ENCODE data around the gene TNS1. TPM values are rescaled to one million over a fixed set of nuclear protein-coding genes. Genes with fewer than 3 reads are reported as not detected.

The TNS1 gene
- total RNA-seq, 1 donor from 2014 or later: 11.6 TPM

DNA sequence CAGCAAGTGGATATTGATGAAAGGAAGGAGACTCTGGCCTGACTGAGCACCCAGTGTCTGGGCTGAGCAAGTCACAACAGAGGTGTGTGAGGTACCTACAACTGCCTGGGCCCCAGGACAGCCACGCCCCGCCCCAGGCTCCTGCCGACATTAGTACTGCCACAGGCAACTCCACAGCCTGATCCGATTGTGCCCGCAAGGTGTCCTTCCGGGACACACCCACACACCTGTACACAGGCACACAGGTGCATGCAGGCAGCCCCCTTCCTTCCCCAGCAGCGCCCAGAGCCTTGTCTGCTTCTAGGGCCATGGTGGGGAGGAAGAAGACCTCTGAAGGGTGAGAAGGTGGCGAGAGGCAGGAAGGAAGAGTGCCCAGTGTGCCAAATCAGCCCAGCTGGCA lies 83.6 kb downstream of the TNS1 start:
- Mint-ChIP-seq H3K4me3 (ENCODE audit: unreplicated experiment) (no peak overlapping the region), H3K27me3 (ENCODE audit: unreplicated experiment) (peaks cover 14% of the 10 kb centered on the region), H3K36me3 (ENCODE audit: low read depth, unreplicated experiment) (peaks cover 2% of the 10 kb centered on the region), H3K4me1 (ENCODE audit: unreplicated experiment) (peaks cover 40% of the 10 kb centered on the region), H3K9me3 (ENCODE audit: unreplicated experiment) (no peaks in the 10 kb centered on the region), H3K27ac (ENCODE audit: unreplicated experiment) (no peak overlapping the region)
- DNase-seq (ENCODE audit: low spot score): no peak
- TF ChIP-seq, protein P1, sequence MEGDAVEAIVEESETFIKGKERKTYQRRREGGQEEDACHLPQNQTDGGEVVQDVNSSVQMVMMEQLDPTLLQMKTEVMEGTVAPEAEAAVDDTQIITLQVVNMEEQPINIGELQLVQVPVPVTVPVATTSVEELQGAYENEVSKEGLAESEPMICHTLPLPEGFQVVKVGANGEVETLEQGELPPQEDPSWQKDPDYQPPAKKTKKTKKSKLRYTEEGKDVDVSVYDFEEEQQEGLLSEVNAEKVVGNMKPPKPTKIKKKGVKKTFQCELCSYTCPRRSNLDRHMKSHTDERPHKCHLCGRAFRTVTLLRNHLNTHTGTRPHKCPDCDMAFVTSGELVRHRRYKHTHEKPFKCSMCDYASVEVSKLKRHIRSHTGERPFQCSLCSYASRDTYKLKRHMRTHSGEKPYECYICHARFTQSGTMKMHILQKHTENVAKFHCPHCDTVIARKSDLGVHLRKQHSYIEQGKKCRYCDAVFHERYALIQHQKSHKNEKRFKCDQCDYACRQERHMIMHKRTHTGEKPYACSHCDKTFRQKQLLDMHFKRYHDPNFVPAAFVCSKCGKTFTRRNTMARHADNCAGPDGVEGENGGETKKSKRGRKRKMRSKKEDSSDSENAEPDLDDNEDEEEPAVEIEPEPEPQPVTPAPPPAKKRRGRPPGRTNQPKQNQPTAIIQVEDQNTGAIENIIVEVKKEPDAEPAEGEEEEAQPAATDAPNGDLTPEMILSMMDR (IDR thresholded peaks at IDR 0.05; ENCODE audit: unreplicated experiment): no peak

DNA sequence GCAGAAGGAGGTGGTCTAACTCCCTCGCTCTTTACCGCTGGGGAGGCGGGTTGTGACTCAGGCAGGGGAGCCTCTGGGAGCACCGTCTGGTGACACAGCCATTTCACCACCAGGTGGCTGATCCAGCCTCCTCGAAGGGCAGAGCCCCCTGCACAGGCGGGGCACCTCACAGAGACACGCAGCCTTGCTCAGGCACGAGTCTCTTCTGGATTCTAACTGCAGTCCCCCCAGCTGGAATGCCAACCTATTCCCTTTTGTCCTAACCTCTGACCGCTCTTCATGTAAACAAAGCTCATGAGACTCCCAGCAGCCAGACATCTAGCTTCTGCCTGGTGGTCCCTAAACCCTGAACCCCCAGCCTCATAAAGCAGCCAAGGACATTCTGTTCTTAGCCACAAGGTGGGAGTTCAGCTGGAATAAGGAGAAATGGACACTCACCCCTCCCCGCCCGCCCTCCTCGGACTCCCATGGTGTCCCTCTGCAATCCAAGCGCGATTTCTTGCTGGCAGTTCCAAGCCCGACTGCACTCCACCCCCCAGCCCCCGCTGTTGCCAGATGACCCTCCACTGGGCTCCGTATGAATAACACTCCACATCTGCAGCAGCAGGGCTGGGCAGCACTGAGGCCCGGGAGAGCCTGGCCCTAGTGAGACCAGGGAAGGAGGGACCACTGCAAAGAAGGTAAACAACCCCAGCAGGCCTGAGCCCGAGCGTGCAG lies 84.3 kb downstream of the TNS1 start:
- H3K27ac Mint-ChIP-seq (ENCODE audit: unreplicated experiment): no peak overlapping the region
- no peak overlapping the region for H3K4me3 Mint-ChIP-seq (ENCODE audit: unreplicated experiment)
- peaks cover 18% of the 10 kb centered on the region for H3K27me3 Mint-ChIP-seq (ENCODE audit: unreplicated experiment)
- TF ChIP-seq, protein P1 (IDR thresholded peaks at IDR 0.05; ENCODE audit: unreplicated experiment): no peak
- peak; percentile 37 for DNase-seq (ENCODE audit: low spot score)
- peaks cover 41% of the 10 kb centered on the region for H3K4me1 Mint-ChIP-seq (ENCODE audit: unreplicated experiment)
- H3K9me3 Mint-ChIP-seq (ENCODE audit: unreplicated experiment): no peaks in the 10 kb centered on the region
- H3K36me3 Mint-ChIP-seq (ENCODE audit: low read depth, unreplicated experiment): peaks cover 3% of the 10 kb centered on the region

DNA sequence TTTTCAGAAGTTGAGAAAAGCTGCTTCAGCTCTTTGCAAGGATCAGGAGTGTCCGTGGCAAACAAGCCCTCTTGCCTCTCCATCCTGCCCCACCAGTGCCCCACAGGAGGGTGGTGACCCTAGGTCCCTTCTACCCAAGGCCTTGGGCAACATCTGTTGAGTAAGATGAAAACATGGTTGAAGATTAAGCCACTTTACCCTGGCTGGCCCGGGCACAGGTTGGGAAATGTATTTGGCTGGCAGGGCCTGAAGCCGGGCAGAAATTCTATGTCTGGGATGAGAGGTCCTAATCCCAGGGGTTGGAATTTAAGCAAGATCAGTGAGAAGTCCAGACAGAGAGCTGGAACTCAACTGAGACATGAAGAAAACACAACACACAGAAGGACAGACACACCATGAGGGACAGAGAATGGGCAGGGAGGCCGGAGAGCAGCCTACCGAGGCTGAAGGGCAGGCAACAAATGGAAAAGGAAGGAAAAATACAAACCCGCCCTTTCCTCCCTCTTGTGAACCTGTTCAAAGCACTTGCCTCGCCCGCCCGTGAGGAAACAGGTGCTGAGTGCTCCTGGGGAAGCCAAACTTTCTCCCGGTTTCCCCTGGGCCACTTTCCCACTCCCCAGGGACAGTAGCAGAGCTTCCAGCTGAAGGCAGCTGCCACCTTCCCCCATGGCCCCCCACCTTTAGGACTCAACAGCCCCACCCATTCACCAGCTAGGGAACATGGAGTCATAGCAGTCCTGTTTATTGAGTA lies 86.1 kb downstream of the TNS1 start:
- no peak for DNase-seq (ENCODE audit: low spot score)
- peak overlapping the region; percentile 42 for H3K4me3 Mint-ChIP-seq (ENCODE audit: unreplicated experiment)
- H3K9me3 Mint-ChIP-seq (ENCODE audit: unreplicated experiment): no peaks in the 10 kb centered on the region
- peaks cover 20% of the 10 kb centered on the region for H3K27me3 Mint-ChIP-seq (ENCODE audit: unreplicated experiment)
- TF ChIP-seq, protein P1 (IDR thresholded peaks at IDR 0.05; ENCODE audit: unreplicated experiment): no peak
- no peak overlapping the region for H3K27ac Mint-ChIP-seq (ENCODE audit: unreplicated experiment)
- peaks cover 4% of the 10 kb centered on the region for H3K36me3 Mint-ChIP-seq (ENCODE audit: low read depth, unreplicated experiment)
- peaks cover 54% of the 10 kb centered on the region for H3K4me1 Mint-ChIP-seq (ENCODE audit: unreplicated experiment)

DNA sequence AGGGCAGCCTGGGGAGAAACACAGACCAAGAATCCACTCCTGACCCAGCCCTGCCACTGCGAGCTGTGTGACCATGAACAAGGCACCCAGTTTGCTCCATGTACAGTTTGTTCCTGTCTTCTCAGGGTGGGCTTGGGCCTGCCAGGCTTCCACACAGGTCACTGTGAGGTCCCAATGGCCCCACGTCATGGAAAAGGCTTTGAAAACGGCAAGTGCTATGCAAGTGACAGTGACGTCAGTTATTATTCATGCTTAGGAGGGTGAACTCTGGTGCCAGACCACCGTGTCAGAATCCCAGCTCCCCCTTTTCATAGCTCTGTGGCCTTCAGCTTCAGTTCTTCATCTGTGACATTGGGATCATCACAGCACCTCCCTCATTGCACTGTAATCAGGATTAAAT lies 87.1 kb downstream of the TNS1 start:
- TF ChIP-seq, protein P1 (IDR thresholded peaks at IDR 0.05; ENCODE audit: unreplicated experiment): no peak
- Mint-ChIP-seq H3K4me1 (ENCODE audit: unreplicated experiment) (peaks cover 64% of the 10 kb centered on the region), H3K27ac (ENCODE audit: unreplicated experiment) (no peak overlapping the region), H3K27me3 (ENCODE audit: unreplicated experiment) (peaks cover 18% of the 10 kb centered on the region), H3K4me3 (ENCODE audit: unreplicated experiment) (no peak overlapping the region), H3K36me3 (ENCODE audit: low read depth, unreplicated experiment) (peaks cover 4% of the 10 kb centered on the region), H3K9me3 (ENCODE audit: unreplicated experiment) (no peaks in the 10 kb centered on the region)
- no peak for DNase-seq (ENCODE audit: low spot score)

DNA sequence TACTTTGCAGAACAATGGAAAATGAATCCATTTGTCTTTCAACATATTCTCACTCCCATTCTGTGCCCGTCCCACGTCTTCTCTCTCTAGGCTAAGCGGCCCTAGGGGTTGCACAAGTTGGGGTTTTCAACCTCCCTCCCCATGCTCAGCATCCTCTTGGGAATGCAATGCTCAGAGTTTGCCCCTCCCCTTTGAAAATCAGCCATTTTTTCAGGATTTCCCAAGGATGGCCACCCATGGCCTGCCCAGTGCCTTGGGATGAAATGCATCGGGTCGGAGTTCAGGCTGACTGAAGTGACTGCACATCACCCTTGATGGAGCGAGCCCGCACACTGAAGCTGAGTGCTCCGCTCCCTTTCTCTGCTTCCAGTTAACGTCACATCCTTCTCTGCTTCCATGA lies 87.9 kb downstream of the TNS1 start:
- TF ChIP-seq, protein P1 (IDR thresholded peaks at IDR 0.05; ENCODE audit: unreplicated experiment): no peak
- H3K27me3 Mint-ChIP-seq (ENCODE audit: unreplicated experiment): peaks cover 18% of the 10 kb centered on the region
- peaks cover 69% of the 10 kb centered on the region for H3K4me1 Mint-ChIP-seq (ENCODE audit: unreplicated experiment)

More for the DNA sequence above, 87.9 kb downstream of the TNS1 start:
- DNase-seq (ENCODE audit: low spot score): no peak
- Mint-ChIP-seq H3K27ac (ENCODE audit: unreplicated experiment) (no peak overlapping the region), H3K9me3 (ENCODE audit: unreplicated experiment) (no peaks in the 10 kb centered on the region), H3K4me3 (ENCODE audit: unreplicated experiment) (no peak overlapping the region), H3K36me3 (ENCODE audit: low read depth, unreplicated experiment) (peaks cover 7% of the 10 kb centered on the region)

Measured in endothelial cell (in vitro differentiated cells).